ENCODE results near the gene EDARADD.
A peak's percentile ranks its signal among the peaks of the same experiment; 100 is the strongest.

The EDARADD gene

GRCh38 chr1:236392182-236392581, 1.9 kb upstream of the EDARADD start:
- DNase-seq (ENCODE audit: low read depth in 1 of 2, low spot score in 1 of 2) = no peak

DNA sequence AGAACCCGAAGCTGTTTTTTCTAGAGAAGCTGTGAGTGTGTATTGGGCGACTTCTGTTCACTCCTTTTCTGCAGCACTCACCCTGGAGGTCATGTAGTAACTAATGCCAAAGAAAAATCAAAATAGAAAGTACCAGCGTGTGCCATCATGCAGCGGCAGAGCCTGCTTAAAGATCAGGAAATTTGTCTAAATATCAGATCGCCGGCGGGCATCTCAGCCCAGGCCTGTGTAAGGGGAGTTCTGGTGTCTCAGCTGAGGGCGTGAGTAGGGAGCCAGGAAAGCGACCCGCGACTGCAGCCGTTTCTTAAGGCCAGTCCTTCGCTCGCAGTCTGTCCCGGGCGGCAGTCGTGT, 768 bp downstream of the EDARADD start:
- no peak for DNase-seq (ENCODE audit: low read depth in 1 of 2, low spot score in 1 of 2)

DNA sequence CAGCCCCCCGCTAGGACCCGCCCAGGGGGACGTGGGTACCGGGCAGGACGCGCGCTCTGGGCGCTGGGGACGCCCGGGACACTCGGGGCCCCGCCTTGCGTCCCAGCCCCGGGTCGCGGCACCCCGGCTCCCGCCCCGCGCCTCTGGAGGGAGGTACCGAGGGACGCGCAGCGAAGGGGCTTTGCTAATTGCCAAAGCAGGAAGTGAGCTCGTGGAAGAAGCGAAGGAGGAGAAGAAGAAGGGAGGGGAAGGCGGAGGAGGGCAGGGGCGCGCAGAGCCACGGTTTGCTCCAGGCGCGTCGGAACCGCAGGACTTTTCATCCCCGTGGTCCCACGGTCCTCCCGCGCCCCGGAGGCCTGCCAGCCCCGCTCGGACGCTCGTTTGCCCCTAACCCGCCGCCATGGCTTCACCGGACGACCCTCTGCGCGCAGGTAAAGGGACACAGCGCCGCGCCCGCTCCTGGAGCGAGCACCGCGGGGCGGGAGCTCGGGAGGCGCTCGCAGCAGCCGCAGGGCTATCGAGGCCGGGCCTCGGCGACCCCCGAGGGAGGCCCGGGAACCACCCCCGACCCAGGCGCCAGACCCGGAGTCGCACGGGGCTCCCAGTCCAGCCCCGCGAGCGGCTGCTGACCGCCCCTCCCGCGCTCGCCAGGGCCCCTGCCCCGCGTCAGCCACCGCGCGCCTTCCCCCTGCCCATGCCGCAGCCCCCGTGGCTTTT, 1.3 kb downstream of the EDARADD start:
- peak in 1 of 2 donors; percentile 7 for DNase-seq (ENCODE audit: low read depth in 1 of 2, low spot score in 1 of 2)

GRCh38 chr1:236395947-236396664, 2.0 kb downstream of the EDARADD start:
- no peak for DNase-seq (ENCODE audit: low read depth in 1 of 2, low spot score in 1 of 2)

- no peak for DNase-seq (ENCODE audit: low read depth in 1 of 2, low spot score in 1 of 2)
Measured at GRCh38 chr1:236396665-236397043, 2.6 kb downstream of the EDARADD start.

GRCh38 chr1:236397173-236397759, 3.2 kb downstream of the EDARADD start:
- no peak for DNase-seq (ENCODE audit: low read depth in 1 of 2, low spot score in 1 of 2)

- DNase-seq (ENCODE audit: low read depth in 1 of 2, low spot score in 1 of 2) = no peak
Measured at GRCh38 chr1:236398538-236398937, 4.5 kb downstream of the EDARADD start.

- no peak for DNase-seq (ENCODE audit: low read depth in 1 of 2, low spot score in 1 of 2)
Measured at GRCh38 chr1:236400061-236400603, 6.0 kb downstream of the EDARADD start.

DNA sequence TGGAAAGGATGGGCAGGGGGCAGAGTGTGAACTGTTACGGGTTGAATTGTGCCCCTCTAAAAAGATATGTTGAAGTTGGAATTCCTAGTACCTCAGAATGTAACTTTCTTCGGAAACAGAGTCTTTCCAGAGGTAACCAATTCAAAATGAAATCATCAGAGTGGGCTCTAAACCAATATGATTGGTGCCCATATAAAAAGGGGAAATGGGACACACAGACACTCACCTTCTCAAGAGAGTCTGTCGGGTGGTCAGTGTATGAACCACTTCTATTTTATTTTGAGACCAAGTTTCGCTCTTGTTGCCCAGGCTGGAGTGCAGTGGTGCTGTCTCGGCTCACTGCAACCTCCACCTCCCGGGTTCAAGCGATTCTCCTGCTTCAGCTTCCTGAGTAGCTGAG, 7.6 kb downstream of the EDARADD start:
- DNase-seq (ENCODE audit: low read depth in 1 of 2, low spot score in 1 of 2) = no peak

DNA sequence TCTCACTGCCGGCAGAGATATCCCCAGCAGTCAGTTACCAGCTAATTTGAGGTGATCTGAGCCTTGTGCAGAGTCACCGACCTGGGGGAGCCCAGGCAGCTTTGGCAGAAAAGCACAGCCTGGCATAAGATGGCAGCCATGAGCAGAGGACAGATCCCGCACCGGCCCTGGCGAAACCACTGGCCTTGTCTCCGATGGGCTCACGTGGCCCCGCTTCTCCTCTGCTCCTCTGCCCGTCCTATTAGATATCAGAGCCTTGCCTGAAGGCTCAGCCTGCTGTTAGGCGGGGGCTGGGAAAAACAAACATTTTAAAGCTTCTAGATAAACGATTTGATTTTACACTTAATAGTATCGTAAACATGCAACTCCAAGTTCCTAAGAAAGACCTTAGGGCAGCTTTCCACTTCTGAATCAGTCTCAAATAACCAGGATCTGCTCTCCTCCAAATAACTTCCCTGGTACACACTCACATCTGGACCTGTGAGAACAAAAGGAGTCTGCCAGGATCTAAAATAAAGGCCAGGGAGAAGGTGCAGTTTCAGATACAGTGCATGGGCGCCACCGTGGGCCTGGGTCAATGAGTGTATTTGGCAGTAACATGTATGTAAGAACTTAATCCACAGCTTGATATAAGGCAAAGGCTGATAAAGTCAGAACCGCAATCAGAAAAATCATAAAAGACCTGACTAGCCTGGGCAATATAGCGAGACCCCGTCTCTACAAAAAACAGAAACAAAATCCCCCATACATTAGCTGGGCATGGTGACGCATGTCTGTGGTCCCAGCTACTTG, 10.0 kb downstream of the EDARADD start:
- DNase-seq (ENCODE audit: low read depth in 1 of 2, low spot score in 1 of 2) = no peak

DNA sequence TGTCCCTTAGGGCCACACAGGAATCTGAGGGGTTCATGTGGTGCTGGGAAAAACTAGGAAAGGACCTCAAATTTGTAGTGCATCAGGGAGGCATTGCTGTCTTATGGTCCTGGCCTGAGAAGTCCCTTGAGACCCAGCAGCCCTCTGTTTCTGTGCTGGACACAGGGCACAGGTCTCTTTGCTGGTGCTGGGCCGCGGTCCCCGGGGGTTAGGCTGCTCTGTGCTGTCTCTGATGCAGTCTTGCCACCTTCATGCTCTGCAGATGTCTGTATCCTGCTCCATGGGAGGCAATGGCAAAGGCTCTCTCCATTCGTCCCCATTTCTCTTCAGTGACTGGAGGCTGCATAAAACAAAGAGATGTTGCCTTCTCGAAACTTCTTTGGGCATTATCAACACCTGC, 13.0 kb downstream of the EDARADD start:
- DNase-seq (ENCODE audit: low read depth in 1 of 2, low spot score in 1 of 2) = no peak

GRCh38 chr1:236413688-236414087, 19.6 kb downstream of the EDARADD start:
- no peak for DNase-seq (ENCODE audit: low read depth in 1 of 2, low spot score in 1 of 2)

GRCh38 chr1:236416165-236416564, 22.1 kb downstream of the EDARADD start:
- DNase-seq (ENCODE audit: low read depth in 1 of 2, low spot score in 1 of 2) = no peak

GRCh38 chr1:236417336-236417735, 23.2 kb downstream of the EDARADD start:
- no peak for DNase-seq (ENCODE audit: low read depth in 1 of 2, low spot score in 1 of 2)

DNA sequence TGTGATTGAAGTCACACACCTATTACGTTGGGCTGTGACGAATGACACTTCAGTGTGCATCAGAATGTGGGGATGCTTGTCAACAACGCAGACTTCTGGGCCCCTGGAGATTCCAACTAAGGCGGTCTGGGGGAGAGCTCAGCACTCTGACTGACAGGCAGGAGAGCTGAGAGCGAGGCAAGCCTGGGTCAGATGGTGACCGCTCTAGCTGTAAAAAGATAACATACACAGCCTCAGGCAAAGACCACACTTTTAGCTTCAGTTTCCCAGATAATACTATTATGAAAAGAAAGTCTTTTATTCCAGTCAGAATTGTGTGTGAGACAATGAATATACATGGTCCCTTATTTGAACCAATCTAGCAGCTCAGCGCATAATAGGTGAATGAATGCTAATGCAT, 25.4 kb downstream of the EDARADD start:
- DNase-seq (ENCODE audit: low read depth in 1 of 2, low spot score in 1 of 2) = no peak

DNA sequence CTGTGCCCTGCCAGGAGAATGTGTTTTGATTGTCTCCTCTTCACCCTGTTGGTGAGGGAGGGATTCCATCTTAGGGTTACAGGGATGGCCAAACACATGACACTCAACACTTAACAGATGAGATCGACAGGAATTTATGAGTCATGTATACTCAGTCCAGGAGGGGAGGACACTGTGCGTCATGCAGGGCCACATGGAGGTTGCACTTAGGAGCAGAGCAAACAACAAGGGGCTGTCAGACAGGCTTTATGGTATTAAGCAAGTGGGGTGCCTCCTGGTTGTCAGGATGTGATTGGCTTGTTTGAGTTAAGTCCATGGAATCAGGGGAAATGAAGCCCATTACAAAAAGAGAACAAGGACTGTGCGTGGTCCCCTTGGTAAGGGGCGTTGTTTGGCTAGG, 26.9 kb downstream of the EDARADD start:
- DNase-seq (ENCODE audit: low read depth in 1 of 2, low spot score in 1 of 2) = no peak

DNA sequence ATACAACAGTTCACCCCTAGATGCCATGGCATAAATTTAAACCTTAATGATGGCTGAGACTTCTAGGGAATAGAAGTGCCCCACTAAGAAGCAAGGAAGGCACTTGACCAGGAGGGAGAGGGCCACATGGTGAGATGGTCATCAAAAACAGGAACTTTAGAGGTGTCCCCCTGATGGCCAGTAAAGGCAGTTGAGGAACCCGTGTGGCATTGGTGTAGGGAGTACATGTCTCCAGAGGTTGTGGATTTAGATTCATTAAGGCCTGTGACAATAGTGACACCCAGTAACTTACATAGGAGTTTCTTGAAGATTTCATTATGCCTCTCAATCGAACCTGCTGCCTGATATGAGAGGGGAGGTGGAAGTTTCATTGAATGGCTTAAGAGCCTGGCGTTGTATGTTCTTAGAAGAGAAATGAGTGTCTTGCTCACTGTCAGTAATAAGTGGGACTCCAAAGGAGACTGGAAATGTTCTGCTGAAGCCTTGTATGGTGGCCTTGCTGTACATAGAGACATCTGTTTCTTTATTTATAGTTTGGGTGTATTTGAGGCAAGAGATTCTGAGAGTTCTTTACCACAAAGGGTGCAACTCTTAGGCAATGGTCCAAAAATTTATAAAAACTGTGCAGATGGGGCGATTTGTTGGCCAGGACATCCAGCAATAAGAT, 27.9 kb downstream of the EDARADD start:
- no peak for DNase-seq (ENCODE audit: low read depth in 1 of 2, low spot score in 1 of 2)

GRCh38 chr1:236422517-236422876, 28.4 kb downstream of the EDARADD start:
- DNase-seq (ENCODE audit: low read depth in 1 of 2, low spot score in 1 of 2) = no peak

GRCh38 chr1:236425031-236425663, 31.1 kb downstream of the EDARADD start:
- no peak for DNase-seq (ENCODE audit: low read depth in 1 of 2, low spot score in 1 of 2)

- DNase-seq (ENCODE audit: low read depth in 1 of 2, low spot score in 1 of 2) = no peak
Measured at GRCh38 chr1:236426215-236426614, 32.1 kb downstream of the EDARADD start.
